ENCODE measurements around the gene MON1B. TPM values are rescaled to one million over a fixed set of nuclear protein-coding genes. Genes with fewer than 3 reads are reported as not detected.
"Not testable (repeated sequence)": the region's sequence is repeated elsewhere in the genome, so short reads cannot be mapped to it uniquely, and the experiment has no call there.

Gene MON1B
- total RNA-seq, 1 experiment from 2014 or later, result 49.1 TPM

GRCh38 chr16:77236063-77236511 is 45.1 kb downstream of the MON1B start (continued):
- TF ChIP-seq OVOL2 (CRISPR knock-in tag; IDR thresholded peaks at IDR 0.05; ENCODE audit: borderline replicate concordance) (no peak), FOXP1 (CRISPR knock-in tag; IDR thresholded peaks at IDR 0.05; ENCODE audit: borderline replicate concordance) (no peak)

DNA sequence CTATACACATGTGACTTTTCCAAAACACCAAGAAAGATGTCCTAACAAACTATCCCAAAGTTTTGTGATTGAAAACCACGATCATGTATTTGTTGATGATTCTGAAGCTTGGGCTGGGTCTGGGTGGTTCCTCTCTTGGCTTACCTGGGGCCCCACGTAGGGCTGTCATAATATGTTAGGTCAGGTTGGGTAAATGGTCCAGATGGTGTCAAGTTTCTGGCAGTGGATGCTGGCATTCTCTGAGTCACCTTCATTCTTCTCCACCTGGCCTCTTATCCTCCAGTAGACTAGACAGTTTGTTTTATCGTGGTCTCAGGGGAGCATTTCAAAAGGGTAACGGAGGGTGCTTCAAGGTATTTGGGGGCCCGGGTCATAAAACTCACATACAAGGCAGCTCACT is 47.6 kb downstream of the MON1B start:
- Mint-ChIP-seq H3K4me3 (no peak overlapping the region), H3K27ac (no peak overlapping the region), H3K4me1 (peaks cover 46% of the 10 kb centered on the region), H3K27me3 (ENCODE audit: low read depth) (peaks cover 5% of the 10 kb centered on the region), H3K36me3 (no peaks in the 10 kb centered on the region), H3K9me3 (peaks cover 5% of the 10 kb centered on the region)
- TF ChIP-seq, protein P1, sequence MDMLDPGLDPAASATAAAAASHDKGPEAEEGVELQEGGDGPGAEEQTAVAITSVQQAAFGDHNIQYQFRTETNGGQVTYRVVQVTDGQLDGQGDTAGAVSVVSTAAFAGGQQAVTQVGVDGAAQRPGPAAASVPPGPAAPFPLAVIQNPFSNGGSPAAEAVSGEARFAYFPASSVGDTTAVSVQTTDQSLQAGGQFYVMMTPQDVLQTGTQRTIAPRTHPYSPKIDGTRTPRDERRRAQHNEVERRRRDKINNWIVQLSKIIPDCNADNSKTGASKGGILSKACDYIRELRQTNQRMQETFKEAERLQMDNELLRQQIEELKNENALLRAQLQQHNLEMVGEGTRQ (CRISPR knock-in tag; IDR thresholded peaks at IDR 0.05), result no peak
- DNase-seq (ENCODE audit: low spot score) (no peak), ATAC-seq (no peak)
- CTCF ChIA-PET, result interaction anchor here (1.4 kb wide), 1 partner anchor 199 kb away, joined by 5 read pairs; no protein-coding TSS in a partner anchor
- POLR2A ChIA-PET, result no interaction called here

DNA sequence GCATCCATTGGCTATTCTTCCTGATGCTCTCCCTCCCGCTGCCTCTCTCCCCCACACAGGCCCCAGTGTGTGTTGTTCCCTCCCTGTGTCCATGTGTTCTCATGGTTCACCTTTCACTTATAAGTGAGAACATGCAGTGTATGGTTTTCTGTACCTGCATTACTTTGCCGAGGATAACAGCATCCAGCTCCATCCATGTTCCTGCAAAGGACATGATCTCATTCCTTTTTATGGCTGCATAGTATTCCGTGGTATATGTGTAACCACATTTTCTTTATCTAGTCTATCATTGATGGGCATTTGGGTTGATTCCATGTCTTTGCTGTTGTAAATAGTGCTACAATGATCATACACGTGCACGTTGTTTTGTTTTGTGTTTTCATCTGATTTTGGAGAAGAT is 51.5 kb downstream of the MON1B start:
- H3K36me3 Mint-ChIP-seq; H3K27ac Mint-ChIP-seq; H3K27me3 Mint-ChIP-seq (ENCODE audit: low read depth); POLR2A ChIA-PET; CTCF ChIA-PET; DNase-seq (ENCODE audit: low spot score); ATAC-seq; H3K4me3 Mint-ChIP-seq; H3K9me3 Mint-ChIP-seq: not testable (repeated sequence)
- H3K4me1 Mint-ChIP-seq, result peaks cover 26% of the 10 kb centered on the region

GRCh38 chr16:77246150-77246549 is 55.2 kb downstream of the MON1B start:
- CTCF ChIA-PET, result interaction anchor here (1.4 kb wide), 1 partner anchor 338 kb away, joined by 3 read pairs; no protein-coding TSS in a partner anchor
- Mint-ChIP-seq H3K4me3 (no peak overlapping the region), H3K27ac (no peak overlapping the region), H3K9me3 (peaks cover 5% of the 10 kb centered on the region), H3K36me3 (no peaks in the 10 kb centered on the region), H3K4me1 (no peaks in the 10 kb centered on the region), H3K27me3 (ENCODE audit: low read depth) (no peaks in the 10 kb centered on the region; the same call in 1 of the 2 replicates)
- POLR2A ChIA-PET, result no interaction called here
- TF ChIP-seq ZNF219 (CRISPR knock-in tag; IDR thresholded peaks at IDR 0.05; ENCODE audit: borderline replicate concordance) (no peak), MXD4 (CRISPR knock-in tag; IDR thresholded peaks at IDR 0.05; ENCODE audit: borderline replicate concordance) (no peak), JUN (CRISPR knock-in tag; IDR thresholded peaks at IDR 0.05) (no peak), CREM (CRISPR knock-in tag; IDR thresholded peaks at IDR 0.05) (no peak), ZNF671 (CRISPR knock-in tag; IDR thresholded peaks at IDR 0.05) (no peak), TCF7 (CRISPR knock-in tag; IDR thresholded peaks at IDR 0.05; ENCODE audit: low read depth) (no peak), GRHL2 (CRISPR knock-in tag; IDR thresholded peaks at IDR 0.05; ENCODE audit: insufficient replicate concordance, severe bottlenecking) (no peak), GTF2I (CRISPR knock-in tag; conservative IDR thresholded peaks at IDR 0.05) (no peak), EMX1 (CRISPR knock-in tag; IDR thresholded peaks at IDR 0.05) (no peak), IRF2 (CRISPR knock-in tag; IDR thresholded peaks at IDR 0.05; ENCODE audit: borderline replicate concordance, low read depth) (no peak), ZNF281 (CRISPR knock-in tag; IDR thresholded peaks at IDR 0.05) (no peak), ZNF232 (CRISPR knock-in tag; IDR thresholded peaks at IDR 0.05) (no peak), HMGXB4 (CRISPR knock-in tag; IDR thresholded peaks at IDR 0.05) (no peak)
- TF ChIP-seq, protein P2, sequence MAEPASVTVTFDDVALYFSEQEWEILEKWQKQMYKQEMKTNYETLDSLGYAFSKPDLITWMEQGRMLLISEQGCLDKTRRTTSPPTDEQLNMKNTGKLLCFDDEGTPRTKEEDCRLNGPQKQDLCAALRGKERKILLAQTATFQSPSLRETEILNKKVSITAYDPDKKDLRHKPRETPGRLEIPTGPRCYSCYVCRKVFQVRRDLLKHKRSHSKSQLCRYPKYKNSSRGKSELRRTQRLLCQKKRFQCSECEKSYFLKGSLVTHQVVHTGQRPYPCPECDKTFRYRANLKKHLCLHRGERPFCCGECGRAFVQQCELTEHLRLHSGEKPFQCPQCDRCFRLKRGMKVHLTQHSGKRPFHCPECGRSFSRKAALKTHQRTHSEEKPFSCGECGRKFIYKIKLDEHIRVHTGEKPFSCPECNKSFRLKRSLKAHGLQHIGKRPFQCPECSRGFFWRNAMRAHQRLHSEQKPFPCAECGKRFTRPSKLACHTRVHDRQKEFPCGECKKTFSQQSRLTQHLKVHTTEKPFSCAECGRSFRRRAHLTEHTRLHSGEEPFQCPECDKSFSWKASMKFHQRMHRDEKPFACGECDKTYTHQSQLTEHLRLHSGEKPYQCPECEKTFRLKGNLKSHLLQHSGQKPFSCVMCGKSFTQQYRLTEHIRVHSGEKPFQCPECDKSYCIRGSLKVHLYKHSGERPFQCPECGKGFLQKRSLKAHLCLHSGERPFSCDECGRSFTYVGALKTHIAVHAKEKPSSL (CRISPR knock-in tag; conservative IDR thresholded peaks at IDR 0.05), result no peak
- no peak for ATAC-seq
- DNase-seq (ENCODE audit: low spot score), result no peak

All from WTC11 (cell line).